Measurements from ENCODE around the gene STARD5. TPM values are rescaled to one million over a fixed set of nuclear protein-coding genes. Genes with fewer than 3 reads are reported as not detected.
"Not testable (repeated sequence)": the region's sequence is repeated elsewhere in the genome, so short reads cannot be mapped to it uniquely, and the experiment has no call there.

STARD5 gene
- total RNA-seq: 6.7 TPM

GRCh38 chr15:81323944-81324881 lies at the start of gene STARD5:
STARD5 (minus strand) TSS chr15:81324141; CDS start chr15:81324099, 42 bp downstream.
- peak; percentile 99 for DNase-seq (ENCODE audit: low spot score)

- no peak for DNase-seq (ENCODE audit: low spot score)
Observed at GRCh38 chr15:81373176-81373575, 49.2 kb upstream of the STARD5 start.

- DNase-seq (ENCODE audit: low spot score): no peak
Observed at GRCh38 chr15:81372575-81372974, 48.6 kb upstream of the STARD5 start.

GRCh38 chr15:81363718-81364500 lies 40.0 kb upstream of the STARD5 start:
- DNase-seq (ENCODE audit: low spot score): no peak

GRCh38 chr15:81363276-81363675 lies 39.3 kb upstream of the STARD5 start:
- no peak for DNase-seq (ENCODE audit: low spot score)

GRCh38 chr15:81362790-81363189 lies 38.8 kb upstream of the STARD5 start:
- DNase-seq (ENCODE audit: low spot score): no peak

GRCh38 chr15:81361891-81362290 lies 38.0 kb upstream of the STARD5 start:
- DNase-seq (ENCODE audit: low spot score): no peak

- DNase-seq (ENCODE audit: low spot score): no peak
Observed at GRCh38 chr15:81360491-81360890, 36.5 kb upstream of the STARD5 start.

- DNase-seq (ENCODE audit: low spot score): no peak
Observed at GRCh38 chr15:81358248-81358647, 34.3 kb upstream of the STARD5 start.

GRCh38 chr15:81357180-81357686 lies 33.3 kb upstream of the STARD5 start:
- no peak for DNase-seq (ENCODE audit: low spot score)

GRCh38 chr15:81356252-81356651 lies 32.3 kb upstream of the STARD5 start:
- no peak for DNase-seq (ENCODE audit: low spot score)

- DNase-seq (ENCODE audit: low spot score): no peak
Observed at GRCh38 chr15:81351651-81352050, 27.7 kb upstream of the STARD5 start.

GRCh38 chr15:81349271-81349670 lies 25.3 kb upstream of the STARD5 start:
- DNase-seq (ENCODE audit: low spot score): no peak

- DNase-seq (ENCODE audit: low spot score): not testable (repeated sequence)
Observed at GRCh38 chr15:81348691-81349090, 24.8 kb upstream of the STARD5 start.

GRCh38 chr15:81347910-81348309 lies 24.0 kb upstream of the STARD5 start:
- no peak for DNase-seq (ENCODE audit: low spot score)

- no peak for DNase-seq (ENCODE audit: low spot score)
Observed at GRCh38 chr15:81346611-81347010, 22.7 kb upstream of the STARD5 start.

GRCh38 chr15:81343371-81343770 lies 19.4 kb upstream of the STARD5 start:
- DNase-seq (ENCODE audit: low spot score): no peak

GRCh38 chr15:81341351-81341750 lies 17.4 kb upstream of the STARD5 start:
- no peak for DNase-seq (ENCODE audit: low spot score)

GRCh38 chr15:81339851-81340250 lies 15.9 kb upstream of the STARD5 start:
- DNase-seq (ENCODE audit: low spot score): no peak

GRCh38 chr15:81339321-81339720 lies 15.4 kb upstream of the STARD5 start:
- no peak for DNase-seq (ENCODE audit: low spot score)

- DNase-seq (ENCODE audit: low spot score): no peak
Observed at GRCh38 chr15:81338170-81339007, 14.4 kb upstream of the STARD5 start.
